HepG2 (cell line): ENCODE data around the gene PCGF2. TPM values are rescaled to one million over a fixed set of nuclear protein-coding genes. Genes with fewer than 3 reads are reported as not detected.
A peak's percentile ranks its signal among the peaks of the same experiment; 100 is the strongest.

ENCODE experiments used
- BCL6 ChIP-seq: IDR thresholded peaks from 2 replicates; pipeline ENCODE4 v1.6.1; 2016; ENCODE audit warnings: missing genetic modification reagents, missing compliant biosample characterization
- GABPA ChIP-seq, 2 experiments: IDR thresholded peaks; 2 replicates each; pipeline ENCODE4 v1.6.1; 2011 to 2016; ENCODE audit warnings: low read depth in 2 of 2, low read length in 1 of 2, missing biosample characterization in 1 of 2, missing genetic modification characterization in 1 of 2
- GATAD2A ChIP-seq: IDR thresholded peaks from 2 replicates; pipeline ENCODE4 v1.6.1; 2016
- LCORL ChIP-seq, 2 experiments: fragments of 450-650 bp in 1 of 2; sonication (generic) in 1 of 2; formaldehyde crosslinking in 1 of 2; IDR thresholded peaks; 2 replicates each; pipeline versions ENCODE4 v1.5.0 to v1.6.1; 2017 to 2020; ENCODE audit warnings: antibody characterized with exemption in 1 of 2, missing genetic modification reagents in 1 of 2
- MED13 ChIP-seq: sonication (generic); formaldehyde crosslinking; IDR thresholded peaks from 2 replicates; pipeline ENCODE4 v1.5.0; 2020; ENCODE audit warnings: missing genetic modification reagents
- MZF1 ChIP-seq: sonication (generic); formaldehyde crosslinking; IDR thresholded peaks from 2 replicates; pipeline ENCODE4 v1.8.1; 2023; ENCODE audit warnings: mild to moderate bottlenecking, missing genetic modification reagents, borderline replicate concordance
- NBN ChIP-seq: fragments of 450-650 bp; conservative IDR thresholded peaks from 2 replicates; pipeline ENCODE4 v1.6.1; 2017
- RBFOX2 ChIP-seq: fragments of 200-400 bp; formaldehyde crosslinking; IDR thresholded peaks from 2 replicates; pipeline ENCODE4 v1.6.1; 2017; ENCODE audit warnings: low read depth, mild to moderate bottlenecking, low read length
- SOX5 ChIP-seq: IDR thresholded peaks from 2 replicates; pipeline ENCODE4 v1.6.1; 2016; ENCODE audit warnings: borderline replicate concordance
- STAG1 ChIP-seq: sonication (generic); formaldehyde crosslinking; IDR thresholded peaks from 2 replicates; pipeline ENCODE4 v1.4.0; 2020; ENCODE audit warnings: missing genetic modification reagents
- XBP1 ChIP-seq: sonication (generic); formaldehyde crosslinking; IDR thresholded peaks from 2 replicates; pipeline ENCODE4 v1.5.0; 2020; ENCODE audit warnings: missing genetic modification reagents
- ZC3H4 ChIP-seq: sonication (generic); formaldehyde crosslinking; IDR thresholded peaks from 2 replicates; pipeline ENCODE4 v1.4.0; 2020; ENCODE audit warnings: missing genetic modification reagents, borderline replicate concordance
- ZMYM3 ChIP-seq: sonication (generic); formaldehyde crosslinking; IDR thresholded peaks from 2 replicates; pipeline ENCODE4 v1.5.1; 2020; ENCODE audit warnings: mild to moderate bottlenecking, missing genetic modification reagents
- ZNF138 ChIP-seq: sonication (generic); formaldehyde crosslinking; IDR thresholded peaks from 2 replicates; pipeline ENCODE4 v1.5.0; 2020; ENCODE audit warnings: mild to moderate bottlenecking, low read depth, missing genetic modification reagents
- ZNF3 ChIP-seq: IDR thresholded peaks from 2 replicates; pipeline ENCODE4 v1.7.0; 2017; ENCODE audit warnings: inconsistent platforms
- ZNF446 ChIP-seq: sonication (generic); formaldehyde crosslinking; IDR thresholded peaks from 2 replicates; pipeline ENCODE4 v1.5.0; 2020; ENCODE audit warnings: mild to moderate bottlenecking, missing genetic modification reagents
- ZNF569 ChIP-seq: sonication (generic); formaldehyde crosslinking; IDR thresholded peaks from 2 replicates; pipeline ENCODE4 v1.5.0; 2020; ENCODE audit warnings: mild to moderate bottlenecking, missing genetic modification reagents, moderate library complexity, borderline replicate concordance
- ZNF644 ChIP-seq: IDR thresholded peaks from 2 replicates; pipeline ENCODE4 v1.6.1; 2016; ENCODE audit warnings: low read depth
- ZNF720 ChIP-seq: sonication (generic); formaldehyde crosslinking; IDR thresholded peaks from 2 replicates; pipeline ENCODE4 v1.4.0; 2020; ENCODE audit warnings: missing genetic modification reagents
- ZNF841 ChIP-seq: sonication (generic); formaldehyde crosslinking; IDR thresholded peaks from 2 replicates; pipeline ENCODE4 v1.8.1; 2023; ENCODE audit warnings: missing genetic modification reagents, borderline replicate concordance
- polyA plus RNA-seq, 8 experiments: library from polyadenylated mRNA; depleted of rRNA in 3 of 8; stranded (reverse) in 7 of 8; unstranded in 1 of 8; fragments of >200 nt; fragmentation: Illumina TruSeq in 4 of 8; extraction: Trizol in 4 of 8; gene quantifications; 2 replicates each; pipeline versions ENCODE4 v1.2.1 to v1.2.3, GENCODE V29; 2011 to 2016; ENCODE audit warnings: low read depth in 4 of 8, missing spikeins in 1 of 8, mixed read lengths in 1 of 8; ENCODE audit not compliant: insufficient read depth in 1 of 8
- total RNA-seq, 5 experiments: library from RNA; depleted of rRNA; stranded (reverse); fragments of >200 nt; fragmentation: Illumina TruSeq; extraction: Trizol; gene quantifications; 2 replicates each; pipeline ENCODE4 v1.2.3, GENCODE V29; 2016; ENCODE audit warnings: low read depth in 1 of 5
- TF ChIP-seq, protein P1 (sequence below): sonication (generic); formaldehyde crosslinking; IDR thresholded peaks from 2 replicates; pipeline ENCODE4 v1.4.0; 2020; ENCODE audit warnings: missing genetic modification reagents
- TF ChIP-seq, protein P2 (sequence below): sonication (generic); formaldehyde crosslinking; IDR thresholded peaks from 2 replicates; pipeline ENCODE4 v1.4.0; 2020; ENCODE audit warnings: mild to moderate bottlenecking, missing genetic modification reagents
- TF ChIP-seq, protein P3 (sequence below): sonication (generic); formaldehyde crosslinking; IDR thresholded peaks from 2 replicates; pipeline ENCODE4 v1.4.0; 2020; ENCODE audit warnings: missing genetic modification reagents, mild to moderate bottlenecking, borderline replicate concordance

PCGF2 gene
- total and polyA plus RNA-seq, 2 of the 13 experiments (the other 11 are each of a cell fraction or from before 2014, with no cell fraction given), result 11.6 to 29.4 TPM

DNA sequence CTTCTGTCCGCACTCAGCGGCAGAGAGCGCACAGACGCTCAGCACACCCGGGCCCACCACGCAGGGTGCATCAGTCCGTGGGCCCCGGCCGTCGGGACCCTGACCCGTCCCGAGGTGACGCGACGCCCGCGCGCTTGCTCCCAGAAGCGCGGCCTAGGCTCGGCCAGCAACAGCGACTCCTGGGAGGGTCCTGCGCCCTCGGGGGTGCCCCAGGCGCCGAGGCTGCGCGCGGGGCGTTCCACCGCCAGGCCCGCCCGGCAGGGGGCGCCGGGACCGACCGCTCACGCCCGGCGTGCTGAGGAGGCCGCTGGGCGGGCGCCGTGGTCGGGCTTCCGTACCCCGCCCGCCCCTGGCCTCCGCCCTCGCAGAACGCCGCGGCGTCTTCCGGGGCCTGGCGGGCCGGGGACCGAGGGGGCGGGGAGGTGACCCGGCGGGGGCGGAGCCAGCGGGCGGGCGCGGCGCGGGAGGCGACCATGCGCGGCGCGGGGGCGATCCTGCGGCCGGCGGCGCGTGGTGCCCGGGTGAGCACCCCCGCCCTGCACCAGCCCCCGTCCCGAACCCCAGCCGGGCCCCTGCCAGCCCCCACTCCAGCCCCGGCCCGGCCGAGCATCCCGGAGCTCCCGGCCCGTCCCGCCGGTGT, 18.1 kb downstream of the PCGF2 start, which contains the start of gene CISD3 (continued):
- TF ChIP-seq ZNF569, result no peak; the same call in 1 of the 2 replicates
- TF ChIP-seq LCORL (IDR thresholded peaks at IDR 0.05), result no peak
- TF ChIP-seq LCORL (CRISPR knock-in tag; IDR thresholded peaks at IDR 0.05), result no peak
- TF ChIP-seq BCL6 (CRISPR knock-in tag), result no peak
- peak; percentile 54 for TF ChIP-seq STAG1 (CRISPR knock-in tag)
- TF ChIP-seq, protein P1, sequence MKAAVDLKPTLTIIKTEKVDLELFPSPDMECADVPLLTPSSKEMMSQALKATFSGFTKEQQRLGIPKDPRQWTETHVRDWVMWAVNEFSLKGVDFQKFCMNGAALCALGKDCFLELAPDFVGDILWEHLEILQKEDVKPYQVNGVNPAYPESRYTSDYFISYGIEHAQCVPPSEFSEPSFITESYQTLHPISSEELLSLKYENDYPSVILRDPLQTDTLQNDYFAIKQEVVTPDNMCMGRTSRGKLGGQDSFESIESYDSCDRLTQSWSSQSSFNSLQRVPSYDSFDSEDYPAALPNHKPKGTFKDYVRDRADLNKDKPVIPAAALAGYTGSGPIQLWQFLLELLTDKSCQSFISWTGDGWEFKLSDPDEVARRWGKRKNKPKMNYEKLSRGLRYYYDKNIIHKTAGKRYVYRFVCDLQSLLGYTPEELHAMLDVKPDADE, result peak; percentile 88; the same call in 1 of the 2 replicates
- TF ChIP-seq, protein P2, sequence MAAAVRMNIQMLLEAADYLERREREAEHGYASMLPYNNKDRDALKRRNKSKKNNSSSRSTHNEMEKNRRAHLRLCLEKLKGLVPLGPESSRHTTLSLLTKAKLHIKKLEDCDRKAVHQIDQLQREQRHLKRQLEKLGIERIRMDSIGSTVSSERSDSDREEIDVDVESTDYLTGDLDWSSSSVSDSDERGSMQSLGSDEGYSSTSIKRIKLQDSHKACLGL (CRISPR knock-in tag), result peak; percentile 85
- no peak for TF ChIP-seq XBP1 (CRISPR knock-in tag)
- TF ChIP-seq ZNF644 (CRISPR knock-in tag), result no peak
- TF ChIP-seq MZF1 (CRISPR knock-in tag), result no peak
- no peak for TF ChIP-seq SOX5 (CRISPR knock-in tag)
- TF ChIP-seq ZNF138, result peak; percentile 94
- TF ChIP-seq ZC3H4 (CRISPR knock-in tag), result no peak; the same call in 1 of the 2 replicates
- peak; percentile 51 for TF ChIP-seq GABPA (IDR thresholded peaks at IDR 0.05; ENCODE audit: low read depth, low read length)
- no peak; the same call in 1 of the 2 replicates for TF ChIP-seq GABPA (CRISPR knock-in tag; IDR thresholded peaks at IDR 0.05; ENCODE audit: low read depth)
- TF ChIP-seq, protein P3, sequence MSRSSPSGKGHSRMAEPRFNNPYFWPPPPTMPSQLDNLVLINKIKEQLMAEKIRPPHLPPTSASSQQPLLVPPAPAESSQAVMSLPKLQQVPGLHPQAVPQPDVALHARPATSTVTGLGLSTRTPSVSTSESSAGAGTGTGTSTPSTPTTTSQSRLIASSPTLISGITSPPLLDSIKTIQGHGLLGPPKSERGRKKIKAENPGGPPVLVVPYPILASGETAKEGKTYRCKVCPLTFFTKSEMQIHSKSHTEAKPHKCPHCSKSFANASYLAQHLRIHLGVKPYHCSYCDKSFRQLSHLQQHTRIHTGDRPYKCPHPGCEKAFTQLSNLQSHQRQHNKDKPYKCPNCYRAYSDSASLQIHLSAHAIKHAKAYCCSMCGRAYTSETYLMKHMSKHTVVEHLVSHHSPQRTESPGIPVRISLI (CRISPR knock-in tag), result no peak
- peak; percentile 93 for TF ChIP-seq RBFOX2
- no peak for TF ChIP-seq ZNF841 (CRISPR knock-in tag)
- TF ChIP-seq ZNF446 (CRISPR knock-in tag), result no peak
- TF ChIP-seq NBN, result no peak
- TF ChIP-seq ZMYM3 (CRISPR knock-in tag), result no peak
- no peak for TF ChIP-seq ZNF720 (CRISPR knock-in tag)
- TF ChIP-seq ZNF3 (CRISPR knock-in tag), result no peak
- TF ChIP-seq GATAD2A (CRISPR knock-in tag), result 0 out of 2 replicates have a peak, but pooled peaks have one; percentile 11
- 0 out of 2 replicates have a peak, but pooled peaks have one; percentile 22 for TF ChIP-seq MED13 (CRISPR knock-in tag)
